Karpas-422 (cell line): ENCODE results near the gene SORCS1. TPM values are rescaled to one million over a fixed set of nuclear protein-coding genes. Genes with fewer than 3 reads are reported as not detected.
"Not testable (repeated sequence)": the region's sequence is repeated elsewhere in the genome, so short reads cannot be mapped to it uniquely, and the experiment has no call there.

Experiments used
- DNase-seq: peaks from one replicate; pipeline ENCODE4 v3.0.0-alpha.2; 2015
- H2AFZ ChIP-seq: fragments of 200-600 bp; sonication (generic); 2 replicates; pipeline ENCODE4 v1.6.1; 2014; ENCODE audit warnings: antibody characterized with exemption, low read length, mixed read lengths
- H3K27ac ChIP-seq: fragments of 200-600 bp; sonication (generic); 2 replicates; pipeline ENCODE4 v1.5.1; 2014; ENCODE audit warnings: mild to moderate bottlenecking, low read length, moderate library complexity
- H3K27me3 ChIP-seq: fragments of 200-600 bp; sonication (generic); 2 replicates; pipeline ENCODE4 v1.6.1; 2014; ENCODE audit warnings: low read length, mixed read lengths
- H3K36me3 ChIP-seq: fragments of 200-600 bp; sonication (generic); 2 replicates; pipeline ENCODE4 v1.6.1; 2014; ENCODE audit warnings: low read length, mixed read lengths; ENCODE audit not compliant: insufficient read depth
- H3K4me1 ChIP-seq: fragments of 200-600 bp; sonication (generic); 2 replicates; pipeline ENCODE4 v1.6.1; 2014; ENCODE audit warnings: mild to moderate bottlenecking, low read length, mixed read lengths
- H3K4me2 ChIP-seq: fragments of 200-600 bp; sonication (generic); 2 replicates; pipeline ENCODE4 v1.6.1; 2014; ENCODE audit warnings: low read length, low read depth, mild to moderate bottlenecking; ENCODE audit not compliant: poor library complexity, severe bottlenecking
- H3K4me3 ChIP-seq: fragments of 200-600 bp; sonication (generic); 2 replicates; pipeline ENCODE4 v1.5.1; 2014; ENCODE audit warnings: mild to moderate bottlenecking, antibody characterized with exemption, low read length, mixed read lengths
- H3K79me2 ChIP-seq: fragments of 200-600 bp; sonication (generic); 2 replicates; pipeline ENCODE4 v1.6.1; 2014; ENCODE audit warnings: mild to moderate bottlenecking, low read length, mixed read lengths
- H3K9ac ChIP-seq: fragments of 200-600 bp; sonication (generic); 2 replicates; pipeline ENCODE4 v1.6.0; 2014; ENCODE audit warnings: low read length
- H3K9me2 ChIP-seq: fragments of 200-600 bp; sonication (generic), shearing (Covaris generic); replicated peaks from 2 replicates; pipeline ENCODE4 v1.6.0; 2014; ENCODE audit warnings: mild to moderate bottlenecking, low read length, moderate library complexity; ENCODE audit not compliant: insufficient read depth
- H3K9me3 ChIP-seq: fragments of 300-700, 200-600 bp; sonication (generic); 2 replicates; pipeline ENCODE4 v1.6.1; 2014; ENCODE audit warnings: low read length, mixed read lengths
- H4K20me1 ChIP-seq: fragments of 200-600 bp; sonication (generic); 2 replicates; pipeline ENCODE4 v1.6.1; 2014; ENCODE audit warnings: mild to moderate bottlenecking, antibody characterized with exemption, low read length, low read depth; ENCODE audit not compliant: insufficient read depth
- total RNA-seq: library from RNA; depleted of rRNA; stranded (reverse); fragments of >200 nt; shearing (Covaris generic); gene quantifications from 2 replicates; pipeline ENCODE4 v1.2.3, GENCODE V29; 2014; ENCODE audit warnings: low replicate concordance

SORCS1 gene
- total RNA-seq, 1 experiment from 2014 or later = not detected

- H3K4me1 ChIP-seq = no peaks in the 10 kb centered on the region
- H3K9ac ChIP-seq = no peak overlapping the region
- no peak overlapping the region for H3K27ac ChIP-seq
- no peak overlapping the region for H2AFZ ChIP-seq
- H3K4me2 ChIP-seq = no peak overlapping the region
- no peaks in the 10 kb centered on the region for H3K79me2 ChIP-seq
- no peaks in the 10 kb centered on the region for H3K27me3 ChIP-seq
- H3K9me3 ChIP-seq = peaks cover 6% of the 10 kb centered on the region; the same call in 1 of the 2 replicates
- no peaks in the 10 kb centered on the region for H3K9me2 ChIP-seq
- no peaks in the 10 kb centered on the region for H4K20me1 ChIP-seq
- no peak overlapping the region for H3K4me3 ChIP-seq
- DNase-seq = no peak
- no peaks in the 10 kb centered on the region for H3K36me3 ChIP-seq
These were observed 132.4 kb downstream of the SORCS1 start for GRCh38 chr10:107031931-107032699.

GRCh38 chr10:107028236-107028635 lies 136.3 kb downstream of the SORCS1 start:
- Histone ChIP-seq H3K9me3 (peaks cover 3% of the 10 kb centered on the region; the same call in 1 of the 2 replicates), H4K20me1 (no peaks in the 10 kb centered on the region), H3K79me2 (no peaks in the 10 kb centered on the region), H3K9me2 (no peaks in the 10 kb centered on the region), H3K4me3 (no peak overlapping the region), H3K4me2 (no peak overlapping the region), H3K27me3 (no peaks in the 10 kb centered on the region), H2AFZ (no peak overlapping the region), H3K4me1 (no peaks in the 10 kb centered on the region), H3K9ac (no peak overlapping the region), H3K27ac (no peak overlapping the region), H3K36me3 (no peaks in the 10 kb centered on the region)
- DNase-seq = no peak

GRCh38 chr10:107025676-107026075 lies 138.8 kb downstream of the SORCS1 start:
- Histone ChIP-seq H3K9me2 (no peaks in the 10 kb centered on the region), H3K27ac (no peak overlapping the region), H3K36me3 (no peaks in the 10 kb centered on the region), H3K79me2 (no peaks in the 10 kb centered on the region), H3K4me2 (no peak overlapping the region), H3K9ac (no peak overlapping the region), H3K4me3 (no peak overlapping the region), H4K20me1 (no peaks in the 10 kb centered on the region), H3K27me3 (no peaks in the 10 kb centered on the region), H2AFZ (no peak overlapping the region), H3K4me1 (no peaks in the 10 kb centered on the region), H3K9me3 (peaks cover 3% of the 10 kb centered on the region)
- DNase-seq = no peak

- H3K27me3 ChIP-seq, H3K4me3 ChIP-seq, H3K9me3 ChIP-seq, H3K36me3 ChIP-seq, H3K4me2 ChIP-seq, DNase-seq, H3K79me2 ChIP-seq, H3K9me2 ChIP-seq, H3K9ac ChIP-seq, H4K20me1 ChIP-seq, H3K27ac ChIP-seq, H3K4me1 ChIP-seq, H2AFZ ChIP-seq: not testable (repeated sequence)
These were observed 140.5 kb downstream of the SORCS1 start for GRCh38 chr10:107024033-107024432.

GRCh38 chr10:107022600-107023354 lies 141.7 kb downstream of the SORCS1 start:
- Histone ChIP-seq H2AFZ (no peak overlapping the region), H3K79me2 (no peaks in the 10 kb centered on the region), H3K4me2 (no peak overlapping the region), H3K27me3 (no peaks in the 10 kb centered on the region), H3K36me3 (no peaks in the 10 kb centered on the region), H3K9ac (no peak overlapping the region), H3K27ac (no peak overlapping the region), H3K4me3 (no peak overlapping the region), H3K9me3 (peaks cover 6% of the 10 kb centered on the region), H3K9me2 (no peaks in the 10 kb centered on the region), H4K20me1 (no peaks in the 10 kb centered on the region), H3K4me1 (no peaks in the 10 kb centered on the region)
- DNase-seq = no peak

GRCh38 chr10:107019154-107019553 lies 145.4 kb downstream of the SORCS1 start:
- Histone ChIP-seq H3K9me2 (no peaks in the 10 kb centered on the region), H3K9ac (no peak overlapping the region), H3K4me1 (no peaks in the 10 kb centered on the region), H3K79me2 (no peaks in the 10 kb centered on the region), H3K4me3 (no peak overlapping the region), H3K36me3 (no peaks in the 10 kb centered on the region), H4K20me1 (no peaks in the 10 kb centered on the region), H3K4me2 (no peak overlapping the region), H3K27ac (no peak overlapping the region), H2AFZ (no peak overlapping the region), H3K27me3 (no peaks in the 10 kb centered on the region), H3K9me3 (peaks cover 11% of the 10 kb centered on the region)
- DNase-seq = no peak

- H3K9me3 ChIP-seq = peaks cover 20% of the 10 kb centered on the region
- no peaks in the 10 kb centered on the region for H3K4me1 ChIP-seq
- H3K79me2 ChIP-seq = no peaks in the 10 kb centered on the region
- H3K27me3 ChIP-seq = no peaks in the 10 kb centered on the region
- no peak overlapping the region for H3K4me3 ChIP-seq
- H3K9me2 ChIP-seq = no peaks in the 10 kb centered on the region
- no peak overlapping the region for H3K9ac ChIP-seq
- H3K27ac ChIP-seq = no peak overlapping the region
- H3K4me2 ChIP-seq = no peak overlapping the region
- DNase-seq = no peak
- no peak overlapping the region for H2AFZ ChIP-seq
- no peaks in the 10 kb centered on the region for H4K20me1 ChIP-seq
- no peaks in the 10 kb centered on the region for H3K36me3 ChIP-seq
These were observed 151.1 kb downstream of the SORCS1 start for GRCh38 chr10:107013258-107014006.

- DNase-seq = no peak
- H3K36me3 ChIP-seq = no peaks in the 10 kb centered on the region
- H3K9me2 ChIP-seq = no peaks in the 10 kb centered on the region
- H3K9me3 ChIP-seq = peaks cover 25% of the 10 kb centered on the region
- no peak overlapping the region for H3K4me3 ChIP-seq
- no peak overlapping the region for H2AFZ ChIP-seq
- no peak overlapping the region for H3K9ac ChIP-seq
- no peaks in the 10 kb centered on the region for H3K79me2 ChIP-seq
- H3K27ac ChIP-seq = no peak overlapping the region
- no peaks in the 10 kb centered on the region for H4K20me1 ChIP-seq
- no peak overlapping the region for H3K4me2 ChIP-seq
- no peaks in the 10 kb centered on the region for H3K4me1 ChIP-seq
- H3K27me3 ChIP-seq = no peaks in the 10 kb centered on the region
These were observed 152.5 kb downstream of the SORCS1 start for GRCh38 chr10:107011992-107012391.
